ENCODE measurements around the gene CCL18.
"Not testable (repeated sequence)": the region's sequence is repeated elsewhere in the genome, so short reads cannot be mapped to it uniquely, and the experiment has no call there.

The CCL18 gene

GRCh38 chr17:36063786-36064541 lies at the start of gene CCL18:
Gene CCL18, plus strand, starts transcription at chr17:36064272. Its CDS starts 71 bp downstream, at chr17:36064343.
- no peak for DNase-seq

DNA sequence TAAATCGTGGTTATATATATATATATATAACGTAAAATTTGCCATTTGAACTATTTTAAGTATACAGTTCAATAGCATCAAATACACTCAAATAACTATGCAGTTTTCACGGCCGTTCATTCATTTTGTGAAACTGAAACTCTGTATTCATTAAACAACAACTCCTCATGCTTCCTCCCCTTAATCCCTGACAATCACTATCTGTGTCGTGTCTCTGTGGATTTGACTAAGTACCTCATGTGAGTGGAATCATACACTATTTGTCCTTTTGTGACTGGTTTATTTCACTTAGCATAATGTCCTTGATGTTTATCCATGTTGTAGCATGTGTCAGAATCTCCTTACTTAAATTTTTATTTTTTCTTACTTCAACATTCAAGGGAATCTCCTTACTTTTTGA lies 49.1 kb upstream of the CCL18 start:
- no peak for DNase-seq

- DNase-seq = not testable (repeated sequence)
Measured at GRCh38 chr17:36015895-36016294, 48.2 kb upstream of the CCL18 start.

DNA sequence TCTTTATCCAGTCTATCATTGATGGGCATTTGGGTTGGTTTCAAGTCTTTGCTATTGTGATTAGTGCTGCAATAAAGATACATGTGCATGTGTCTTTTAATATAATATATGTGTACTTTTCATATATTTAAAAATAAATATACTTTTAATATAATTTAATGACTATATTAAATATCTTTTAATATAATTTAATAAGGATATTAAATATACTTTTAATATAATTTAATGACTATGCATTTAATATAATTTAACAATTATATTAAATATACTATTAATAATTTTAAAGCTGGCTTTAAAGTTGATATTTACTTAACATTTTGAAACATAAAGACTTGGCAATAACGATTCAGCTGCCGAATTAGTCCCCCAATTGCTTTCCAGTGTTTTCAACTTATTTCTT lies 47.5 kb upstream of the CCL18 start:
- no peak for DNase-seq

DNA sequence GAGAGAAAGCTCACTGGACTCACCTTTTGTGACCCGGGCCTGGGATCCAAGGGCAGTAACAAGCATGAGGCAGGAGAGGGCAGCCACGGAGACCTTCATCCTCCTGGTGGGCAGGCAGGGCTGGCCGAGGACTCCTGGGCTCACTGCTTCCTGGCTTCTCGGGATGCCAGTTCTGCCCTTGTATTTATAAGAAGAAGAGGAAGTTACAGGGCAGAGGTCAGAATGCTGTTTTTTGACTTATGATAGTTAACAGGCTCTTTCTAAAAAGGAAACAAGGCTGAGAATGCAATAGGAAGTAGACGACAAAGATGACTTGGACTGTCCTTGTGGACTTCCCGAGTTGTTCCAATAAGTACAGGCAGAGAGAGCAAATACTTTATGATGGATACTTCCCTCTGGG lies 46.3 kb upstream of the CCL18 start, which contains the start of gene CCL23:
Gene CCL23 (minus strand): TSS at position 174 of the 400 bp plus-strand sequence. CDS start 75 bp downstream, at position 99.
- DNase-seq = no peak

- DNase-seq = no peak
Measured at GRCh38 chr17:36019423-36019822, 44.6 kb upstream of the CCL18 start.

DNA sequence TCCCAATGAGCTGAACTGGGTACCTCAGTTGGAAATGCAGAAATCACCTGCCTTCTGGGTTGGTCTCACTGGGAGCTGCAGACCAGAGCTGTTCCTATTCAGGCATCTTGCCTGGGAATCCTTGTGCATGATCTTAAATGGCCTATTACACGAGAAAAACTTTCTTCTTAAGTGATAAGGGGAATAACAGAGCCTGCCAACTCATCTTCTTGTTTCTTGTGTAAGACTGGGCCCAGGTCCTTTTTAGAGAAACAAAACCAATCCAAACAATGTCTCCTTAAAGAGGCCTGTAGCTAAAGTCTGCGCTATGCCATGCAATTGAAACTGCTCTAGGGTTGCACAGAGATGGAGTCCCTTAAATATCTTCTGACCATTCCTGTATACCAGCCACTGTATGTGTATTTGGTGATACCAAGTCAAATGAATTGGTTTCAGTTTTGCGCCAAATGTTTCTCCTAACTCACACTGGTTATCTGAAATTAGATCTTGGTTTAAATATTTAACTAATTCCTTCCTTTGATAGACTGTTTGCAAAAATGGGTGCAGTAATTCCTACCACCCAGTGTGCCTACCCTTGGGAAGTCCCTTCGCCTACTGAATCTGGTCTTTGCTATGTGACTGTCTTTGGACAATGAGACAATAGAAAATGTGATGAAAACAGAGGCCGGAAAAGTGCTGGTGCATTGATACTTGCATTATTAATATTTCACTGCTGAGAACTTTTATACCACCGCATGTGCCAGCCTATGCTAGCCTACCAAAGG lies 39.8 kb upstream of the CCL18 start:
- no peak for DNase-seq

DNA sequence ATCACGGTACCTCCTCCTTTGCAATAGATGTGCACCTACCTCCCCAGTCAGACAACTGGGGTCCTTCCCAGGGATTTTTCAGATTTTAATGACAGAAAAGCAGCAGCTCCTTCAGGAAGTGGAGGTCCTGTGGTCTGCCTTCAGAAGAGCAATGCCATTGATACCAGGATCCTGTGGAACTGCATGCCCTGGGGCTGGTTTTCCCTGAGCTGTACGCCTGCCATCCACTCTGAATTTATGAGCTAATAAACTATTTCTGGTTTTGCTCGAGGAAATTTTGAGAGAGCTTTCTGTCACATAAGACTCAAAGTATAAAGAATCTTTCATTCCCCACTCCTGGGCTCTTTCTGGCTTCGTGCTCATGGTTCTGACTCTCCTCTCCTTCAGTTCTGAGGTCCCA lies 36.3 kb upstream of the CCL18 start:
- no peak for DNase-seq

GRCh38 chr17:36030956-36031355 lies 33.1 kb upstream of the CCL18 start:
- no peak for DNase-seq

DNA sequence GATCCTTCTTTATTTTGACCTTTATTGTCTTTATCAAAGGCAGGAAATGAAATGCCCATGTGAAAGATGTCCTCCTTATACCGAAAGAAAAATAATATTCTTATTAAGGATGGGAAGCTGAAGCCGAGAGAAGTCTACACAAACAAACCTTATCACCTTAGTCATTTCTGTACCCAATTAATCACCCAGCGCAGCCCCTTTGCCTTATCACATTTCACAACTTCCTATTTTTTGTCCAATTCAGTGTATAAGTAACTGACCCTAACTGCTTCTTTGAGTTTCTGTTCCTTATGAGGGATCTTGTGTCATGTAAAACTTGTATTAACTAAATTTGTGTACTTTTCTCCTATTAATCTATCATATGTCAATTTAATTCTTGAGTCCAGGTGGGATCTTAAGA lies 29.9 kb upstream of the CCL18 start:
- DNase-seq = no peak

- no peak for DNase-seq
Measured at GRCh38 chr17:36036235-36036634, 27.8 kb upstream of the CCL18 start.

- DNase-seq = no peak
Measured at GRCh38 chr17:36048066-36048465, 16.0 kb upstream of the CCL18 start.

DNA sequence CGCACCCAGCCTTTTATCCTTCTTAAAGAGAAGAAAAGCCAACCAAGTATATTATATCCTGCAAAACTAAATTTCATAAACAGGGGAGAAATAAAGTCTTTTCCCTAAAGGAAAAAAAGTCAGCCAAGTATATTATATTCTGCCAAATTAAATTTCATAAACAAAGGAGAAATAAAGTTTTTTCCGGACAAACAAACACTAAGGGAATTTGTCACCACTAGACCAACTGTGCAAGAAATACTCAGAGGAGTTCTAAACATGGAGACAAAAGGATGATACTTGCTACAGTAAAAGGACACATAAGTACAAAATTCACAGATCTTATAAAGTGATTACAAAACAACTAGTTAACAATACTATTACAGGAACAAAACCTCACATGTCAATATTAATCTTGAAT lies 14.4 kb upstream of the CCL18 start:
- no peak for DNase-seq

GRCh38 chr17:36055171-36055570 lies 8.9 kb upstream of the CCL18 start:
- DNase-seq = no peak

DNA sequence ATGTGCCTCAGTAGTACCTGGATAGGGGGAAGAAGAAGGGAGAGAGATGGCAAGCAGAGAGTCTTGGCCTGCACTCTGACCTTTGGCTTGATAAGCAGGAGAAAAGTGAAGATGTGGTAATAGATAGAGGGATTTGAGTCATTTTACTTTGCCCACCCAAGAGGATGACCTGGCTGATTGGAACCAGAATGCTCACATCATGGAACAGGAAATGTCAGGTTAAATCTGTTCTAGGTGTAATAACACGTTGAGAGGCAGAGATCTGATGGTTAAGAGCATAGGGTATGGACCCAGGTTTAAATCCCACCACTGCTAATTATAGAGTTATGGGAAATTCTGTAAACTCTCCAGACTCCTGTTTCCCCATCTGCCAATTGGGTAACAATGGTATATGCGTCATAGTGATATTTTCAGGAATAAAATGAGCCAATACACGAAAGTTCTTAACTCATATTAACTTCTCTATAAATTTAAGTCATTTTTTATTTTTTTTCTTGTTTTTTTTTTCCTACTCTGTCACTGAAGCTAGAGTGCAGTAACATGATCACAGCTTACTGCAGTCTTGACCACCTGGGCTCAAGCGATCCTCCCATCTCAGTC lies 8.1 kb upstream of the CCL18 start:
- no peak for DNase-seq

GRCh38 chr17:36057911-36058310 lies 6.2 kb upstream of the CCL18 start:
- DNase-seq = no peak

DNA sequence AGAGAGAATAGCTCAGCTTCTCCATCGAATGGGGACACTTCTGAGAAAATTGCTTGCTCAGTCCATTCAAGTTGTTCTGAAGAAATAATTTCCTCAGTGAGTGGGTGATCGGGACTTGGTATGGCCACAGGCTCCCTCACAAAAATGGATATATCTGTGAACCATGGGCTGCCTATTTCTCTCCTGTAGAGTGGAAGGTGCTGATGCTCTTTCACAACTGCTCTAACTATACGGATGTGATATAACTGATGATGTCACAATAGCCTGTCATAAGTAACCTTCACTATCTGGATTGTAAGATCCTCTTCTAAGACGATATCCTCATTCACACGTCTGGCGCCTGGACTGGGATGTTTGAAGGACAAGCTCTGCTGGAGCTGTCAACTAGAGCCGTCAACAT lies 4.7 kb upstream of the CCL18 start:
- DNase-seq = no peak

DNA sequence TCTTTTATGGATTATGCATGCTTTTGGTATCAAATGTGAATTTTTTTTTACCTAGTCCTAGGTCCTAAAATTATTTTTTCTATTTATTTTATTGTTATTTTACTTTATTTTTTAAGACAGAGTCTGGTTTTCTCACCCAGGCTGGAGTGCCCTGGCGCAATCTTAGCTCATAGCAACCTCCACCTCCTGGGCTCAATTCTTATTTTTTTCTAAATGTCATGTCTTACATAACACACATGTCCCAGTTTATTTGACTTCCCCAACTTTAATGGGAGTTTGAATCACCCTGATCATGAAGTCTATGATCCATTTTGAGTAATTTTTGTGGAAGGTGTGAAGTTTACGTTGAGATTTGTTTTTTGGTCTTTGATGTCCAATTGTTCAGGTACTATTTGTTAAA lies 3.3 kb upstream of the CCL18 start:
- DNase-seq = no peak

- DNase-seq = no peak
Measured at GRCh38 chr17:36066365-36066985, 2.4 kb downstream of the CCL18 start.

- no peak for DNase-seq
Measured at GRCh38 chr17:36068524-36068923, 4.5 kb downstream of the CCL18 start.

- no peak for DNase-seq
Measured at GRCh38 chr17:36069136-36069535, 5.1 kb downstream of the CCL18 start.

DNA sequence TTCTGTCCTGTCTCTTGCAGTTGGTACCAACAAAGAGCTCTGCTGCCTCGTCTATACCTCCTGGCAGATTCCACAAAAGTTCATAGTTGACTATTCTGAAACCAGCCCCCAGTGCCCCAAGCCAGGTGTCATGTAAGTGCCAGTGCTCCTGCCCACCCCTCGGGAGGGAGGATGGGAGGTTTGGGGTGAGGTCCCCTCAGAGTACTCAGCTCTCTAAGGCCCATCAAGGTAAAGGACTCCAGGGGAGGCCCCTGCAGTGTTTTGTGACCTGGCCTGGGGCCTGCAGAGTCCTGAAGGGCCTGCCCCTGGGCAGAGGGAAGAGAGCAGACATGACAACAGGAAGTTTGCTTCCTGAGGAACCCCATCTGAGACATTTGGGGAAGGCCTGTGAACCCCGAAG lies 6.4 kb downstream of the CCL18 start:
- DNase-seq = no peak

DNA sequence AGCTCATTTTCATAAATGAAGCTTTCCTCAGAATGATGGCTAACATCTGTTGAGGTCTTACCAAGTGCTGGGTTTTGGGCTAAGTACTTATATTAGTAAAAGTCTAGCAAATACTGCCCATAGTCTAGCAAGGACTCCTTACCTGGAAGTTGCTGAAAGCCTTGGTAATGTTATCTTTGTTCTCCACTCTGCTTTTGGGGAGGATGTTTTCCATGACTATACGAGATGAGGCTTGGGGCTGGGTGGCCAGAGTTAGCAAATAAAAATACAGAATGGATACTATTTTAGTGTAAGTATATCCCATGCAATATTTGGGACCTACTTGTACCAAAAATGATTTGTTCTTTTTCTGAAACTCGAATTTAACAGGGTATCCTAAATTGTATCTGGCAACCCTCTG lies 7.7 kb downstream of the CCL18 start:
- no peak for DNase-seq

Measured in activated naive CD4-positive, alpha-beta T cell (primary cell).